Mucosa of rectum (tissue), 2 donors: ENCODE results near the gene MAML1.

Source experiments
- H3K27ac ChIP-seq, 2 donors: one replicate each; pipeline ENCODE4 v1.7.0; 2013; ENCODE audit warnings: inconsistent platforms in 2 of 2, low read depth in 2 of 2, low read length in 2 of 2
- H3K27me3 ChIP-seq, 2 donors: one replicate each; pipeline ENCODE4 v1.7.0; 2013; ENCODE audit warnings: low read length in 2 of 2; ENCODE audit not compliant: control insufficient read depth in 2 of 2, insufficient read depth in 2 of 2
- H3K36me3 ChIP-seq, 2 donors: one replicate each; pipeline ENCODE4 v1.7.0; 2013; ENCODE audit warnings: low read length in 2 of 2; ENCODE audit not compliant: control insufficient read depth in 2 of 2, insufficient read depth in 2 of 2
- H3K4me1 ChIP-seq, 2 donors: one replicate each; pipeline ENCODE4 v1.7.0; 2013; ENCODE audit warnings: low read length in 2 of 2, mild to moderate bottlenecking in 1 of 2; ENCODE audit not compliant: control insufficient read depth in 2 of 2, insufficient read depth in 2 of 2
- H3K4me3 ChIP-seq, 2 donors: one replicate each; pipeline ENCODE4 v1.7.0; 2013; ENCODE audit warnings: low read length in 2 of 2
- H3K9ac ChIP-seq, 2 donors: one replicate each; pipeline ENCODE4 v1.7.0; 2013; ENCODE audit warnings: low read length in 2 of 2, low read depth in 1 of 2, mild to moderate bottlenecking in 1 of 2
- H3K9me3 ChIP-seq, 2 donors: one replicate each; pipeline ENCODE4 v1.7.0; 2013; ENCODE audit warnings: low read length in 2 of 2; ENCODE audit not compliant: control insufficient read depth in 2 of 2
- donor health status: healthy.
- donor health status: Normal muscosa, but diverticular disease.

The MAML1 gene

GRCh38 chr5:179815491-179816249, 83.0 kb downstream of the MAML1 start:
- Histone ChIP-seq H3K4me3 (no peak overlapping the region), H3K9me3 (no peaks in the 10 kb centered on the region), H3K27ac (no peak overlapping the region), H3K36me3 (peaks cover 0 to 2% of the 10 kb centered on the region in 2 donors), H3K27me3 (no peaks in the 10 kb centered on the region), H3K9ac (no peak overlapping the region), H3K4me1 (peaks cover 23 to 26% of the 10 kb centered on the region in 2 donors)

- peak overlapping the region in 1 of 2 donors; percentile 64 for H3K9ac ChIP-seq
- H3K4me3 ChIP-seq = peak overlapping the region in 1 of 2 donors; percentile 49
- no peaks in the 10 kb centered on the region for H3K27me3 ChIP-seq
- H3K4me1 ChIP-seq = peaks cover 23 to 26% of the 10 kb centered on the region in 2 donors
- no peak overlapping the region for H3K27ac ChIP-seq
- H3K9me3 ChIP-seq = no peaks in the 10 kb centered on the region
- peaks cover 0 to 2% of the 10 kb centered on the region in 2 donors for H3K36me3 ChIP-seq
Observed at GRCh38 chr5:179816401-179816795, 83.8 kb downstream of the MAML1 start.

- no peaks in the 10 kb centered on the region for H3K27me3 ChIP-seq
- H3K4me3 ChIP-seq = peak overlapping the region; percentile 49 to 56
- no peaks in the 10 kb centered on the region for H3K9me3 ChIP-seq
- peaks cover 0 to 2% of the 10 kb centered on the region in 2 donors for H3K36me3 ChIP-seq
- peaks cover 25 to 29% of the 10 kb centered on the region in 2 donors for H3K4me1 ChIP-seq
- H3K9ac ChIP-seq = peak overlapping the region in 1 of 2 donors; percentile 64
- peak overlapping the region in 1 of 2 donors; percentile 43 for H3K27ac ChIP-seq
Observed at GRCh38 chr5:179816796-179817469, 84.3 kb downstream of the MAML1 start.

- Histone ChIP-seq H3K4me3 (peak overlapping the region; percentile 49 to 56), H3K4me1 (peaks cover 30 to 34% of the 10 kb centered on the region in 2 donors), H3K9me3 (no peaks in the 10 kb centered on the region), H3K27ac (peak overlapping the region in 1 of 2 donors; percentile 43), H3K27me3 (no peaks in the 10 kb centered on the region), H3K36me3 (peaks cover 0 to 4% of the 10 kb centered on the region in 2 donors), H3K9ac (peak overlapping the region in 1 of 2 donors; percentile 64)
Observed at GRCh38 chr5:179817470-179817840, 84.8 kb downstream of the MAML1 start.

GRCh38 chr5:179817890-179818745, 85.5 kb downstream of the MAML1 start:
- Histone ChIP-seq H3K27me3 (no peaks in the 10 kb centered on the region), H3K4me3 (peak overlapping the region; percentile 67 to 87), H3K9me3 (no peaks in the 10 kb centered on the region), H3K4me1 (peaks cover 37 to 39% of the 10 kb centered on the region in 2 donors), H3K36me3 (peaks cover 5 to 10% of the 10 kb centered on the region in 2 donors), H3K9ac (peak overlapping the region; percentile 70 to 98), H3K27ac (peak overlapping the region; percentile 98 to 99)

GRCh38 chr5:179818746-179819295, 86.2 kb downstream of the MAML1 start:
- Histone ChIP-seq H3K9ac (peak overlapping the region; percentile 70 to 98), H3K9me3 (no peaks in the 10 kb centered on the region), H3K36me3 (peaks cover 10 to 16% of the 10 kb centered on the region in 2 donors), H3K4me3 (peak overlapping the region; percentile 67 to 87), H3K27ac (peak overlapping the region; percentile 98 to 99), H3K4me1 (peaks cover 42 to 44% of the 10 kb centered on the region in 2 donors), H3K27me3 (no peaks in the 10 kb centered on the region)

GRCh38 chr5:179819296-179820126, 86.9 kb downstream of the MAML1 start:
- H3K4me3 ChIP-seq = peak overlapping the region; percentile 75 to 87
- H3K36me3 ChIP-seq = peaks cover 16 to 23% of the 10 kb centered on the region in 2 donors
- peaks cover 49 to 51% of the 10 kb centered on the region in 2 donors for H3K4me1 ChIP-seq
- H3K9ac ChIP-seq = peak overlapping the region; percentile 74 to 98
- H3K9me3 ChIP-seq = no peaks in the 10 kb centered on the region
- H3K27me3 ChIP-seq = no peaks in the 10 kb centered on the region
- H3K27ac ChIP-seq = peak overlapping the region; percentile 98 to 99

- Histone ChIP-seq H3K36me3 (peaks cover 22 to 28% of the 10 kb centered on the region in 2 donors), H3K9ac (peak overlapping the region; percentile 74 to 98), H3K4me1 (peaks cover 55 to 57% of the 10 kb centered on the region in 2 donors), H3K4me3 (peak overlapping the region; percentile 75 to 87), H3K27ac (peak overlapping the region; percentile 98 to 99), H3K27me3 (no peaks in the 10 kb centered on the region), H3K9me3 (no peaks in the 10 kb centered on the region)
Observed at GRCh38 chr5:179820127-179820482, 87.5 kb downstream of the MAML1 start.
